ENCODE data around the gene DUOXA2. TPM values are rescaled to one million over a fixed set of nuclear protein-coding genes. Genes with fewer than 3 reads are reported as not detected.

Gene DUOXA2
- total and polyA plus RNA-seq, 2 experiments from 2014 or later, result not detected

DNA sequence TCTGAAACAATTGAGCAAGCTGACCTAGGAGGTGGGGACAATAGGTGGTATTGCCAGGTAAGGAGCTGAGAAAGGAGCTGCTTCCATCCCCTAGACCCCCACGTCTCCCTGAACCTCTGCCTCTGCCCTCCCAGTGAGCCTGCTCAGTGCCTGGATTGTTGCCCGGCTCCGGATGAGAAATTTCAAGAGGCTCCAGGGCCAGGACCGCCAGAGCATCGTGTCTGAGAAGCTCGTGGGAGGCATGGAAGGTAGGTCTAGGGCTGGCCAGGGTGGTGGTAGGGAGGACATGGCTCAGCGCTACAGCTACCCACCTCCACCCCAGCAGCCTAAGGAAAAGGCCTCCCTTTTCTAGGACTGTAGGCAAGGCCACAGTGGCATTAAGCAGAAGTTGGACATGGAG lies 28.9 kb downstream of the DUOXA2 start (continued):
- TF ChIP-seq, protein P1, sequence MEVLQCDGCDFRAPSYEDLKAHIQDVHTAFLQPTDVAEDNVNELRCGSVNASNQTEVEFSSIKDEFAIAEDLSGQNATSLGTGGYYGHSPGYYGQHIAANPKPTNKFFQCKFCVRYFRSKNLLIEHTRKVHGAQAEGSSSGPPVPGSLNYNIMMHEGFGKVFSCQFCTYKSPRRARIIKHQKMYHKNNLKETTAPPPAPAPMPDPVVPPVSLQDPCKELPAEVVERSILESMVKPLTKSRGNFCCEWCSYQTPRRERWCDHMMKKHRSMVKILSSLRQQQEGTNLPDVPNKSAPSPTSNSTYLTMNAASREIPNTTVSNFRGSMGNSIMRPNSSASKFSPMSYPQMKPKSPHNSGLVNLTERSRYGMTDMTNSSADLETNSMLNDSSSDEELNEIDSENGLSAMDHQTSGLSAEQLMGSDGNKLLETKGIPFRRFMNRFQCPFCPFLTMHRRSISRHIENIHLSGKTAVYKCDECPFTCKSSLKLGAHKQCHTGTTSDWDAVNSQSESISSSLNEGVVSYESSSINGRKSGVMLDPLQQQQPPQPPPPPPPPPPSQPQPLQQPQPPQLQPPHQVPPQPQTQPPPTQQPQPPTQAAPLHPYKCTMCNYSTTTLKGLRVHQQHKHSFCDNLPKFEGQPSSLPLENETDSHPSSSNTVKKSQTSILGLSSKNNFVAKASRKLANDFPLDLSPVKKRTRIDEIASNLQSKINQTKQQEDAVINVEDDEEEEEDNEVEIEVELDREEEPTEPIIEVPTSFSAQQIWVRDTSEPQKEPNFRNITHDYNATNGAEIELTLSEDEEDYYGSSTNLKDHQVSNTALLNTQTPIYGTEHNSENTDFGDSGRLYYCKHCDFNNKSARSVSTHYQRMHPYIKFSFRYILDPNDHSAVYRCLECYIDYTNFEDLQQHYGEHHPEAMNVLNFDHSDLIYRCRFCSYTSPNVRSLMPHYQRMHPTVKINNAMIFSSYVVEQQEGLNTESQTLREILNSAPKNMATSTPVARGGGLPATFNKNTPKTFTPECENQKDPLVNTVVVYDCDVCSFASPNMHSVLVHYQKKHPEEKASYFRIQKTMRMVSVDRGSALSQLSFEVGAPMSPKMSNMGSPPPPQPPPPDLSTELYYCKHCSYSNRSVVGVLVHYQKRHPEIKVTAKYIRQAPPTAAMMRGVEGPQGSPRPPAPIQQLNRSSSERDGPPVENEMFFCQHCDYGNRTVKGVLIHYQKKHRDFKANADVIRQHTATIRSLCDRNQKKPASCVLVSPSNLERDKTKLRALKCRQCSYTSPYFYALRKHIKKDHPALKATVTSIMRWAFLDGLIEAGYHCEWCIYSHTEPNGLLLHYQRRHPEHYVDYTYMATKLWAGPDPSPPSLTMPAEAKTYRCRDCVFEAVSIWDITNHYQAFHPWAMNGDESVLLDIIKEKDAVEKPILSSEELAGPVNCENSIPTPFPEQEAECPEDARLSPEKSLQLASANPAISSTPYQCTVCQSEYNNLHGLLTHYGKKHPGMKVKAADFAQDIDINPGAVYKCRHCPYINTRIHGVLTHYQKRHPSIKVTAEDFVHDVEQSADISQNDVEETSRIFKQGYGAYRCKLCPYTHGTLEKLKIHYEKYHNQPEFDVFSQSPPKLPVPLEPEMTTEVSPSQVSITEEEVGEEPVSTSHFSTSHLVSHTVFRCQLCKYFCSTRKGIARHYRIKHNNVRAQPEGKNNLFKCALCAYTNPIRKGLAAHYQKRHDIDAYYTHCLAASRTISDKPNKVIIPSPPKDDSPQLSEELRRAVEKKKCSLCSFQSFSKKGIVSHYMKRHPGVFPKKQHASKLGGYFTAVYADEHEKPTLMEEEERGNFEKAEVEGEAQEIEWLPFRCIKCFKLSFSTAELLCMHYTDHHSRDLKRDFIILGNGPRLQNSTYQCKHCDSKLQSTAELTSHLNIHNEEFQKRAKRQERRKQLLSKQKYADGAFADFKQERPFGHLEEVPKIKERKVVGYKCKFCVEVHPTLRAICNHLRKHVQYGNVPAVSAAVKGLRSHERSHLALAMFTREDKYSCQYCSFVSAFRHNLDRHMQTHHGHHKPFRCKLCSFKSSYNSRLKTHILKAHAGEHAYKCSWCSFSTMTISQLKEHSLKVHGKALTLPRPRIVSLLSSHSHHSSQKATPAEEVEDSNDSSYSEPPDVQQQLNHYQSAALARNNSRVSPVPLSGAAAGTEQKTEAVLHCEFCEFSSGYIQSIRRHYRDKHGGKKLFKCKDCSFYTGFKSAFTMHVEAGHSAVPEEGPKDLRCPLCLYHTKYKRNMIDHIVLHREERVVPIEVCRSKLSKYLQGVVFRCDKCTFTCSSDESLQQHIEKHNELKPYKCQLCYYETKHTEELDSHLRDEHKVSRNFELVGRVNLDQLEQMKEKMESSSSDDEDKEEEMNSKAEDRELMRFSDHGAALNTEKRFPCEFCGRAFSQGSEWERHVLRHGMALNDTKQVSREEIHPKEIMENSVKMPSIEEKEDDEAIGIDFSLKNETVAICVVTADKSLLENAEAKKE (CRISPR knock-in tag; IDR thresholded peaks at IDR 0.05), result no peak
- TF ChIP-seq EZH2phosphoT487 (IDR thresholded peaks at IDR 0.05; ENCODE audit: unreplicated experiment) (no peak), NANOG (IDR thresholded peaks at IDR 0.05; ENCODE audit: borderline replicate concordance) (no peak), ZNF331 (CRISPR knock-in tag; IDR thresholded peaks at IDR 0.05; ENCODE audit: low read depth) (no peak)
- TF ChIP-seq, protein P2, sequence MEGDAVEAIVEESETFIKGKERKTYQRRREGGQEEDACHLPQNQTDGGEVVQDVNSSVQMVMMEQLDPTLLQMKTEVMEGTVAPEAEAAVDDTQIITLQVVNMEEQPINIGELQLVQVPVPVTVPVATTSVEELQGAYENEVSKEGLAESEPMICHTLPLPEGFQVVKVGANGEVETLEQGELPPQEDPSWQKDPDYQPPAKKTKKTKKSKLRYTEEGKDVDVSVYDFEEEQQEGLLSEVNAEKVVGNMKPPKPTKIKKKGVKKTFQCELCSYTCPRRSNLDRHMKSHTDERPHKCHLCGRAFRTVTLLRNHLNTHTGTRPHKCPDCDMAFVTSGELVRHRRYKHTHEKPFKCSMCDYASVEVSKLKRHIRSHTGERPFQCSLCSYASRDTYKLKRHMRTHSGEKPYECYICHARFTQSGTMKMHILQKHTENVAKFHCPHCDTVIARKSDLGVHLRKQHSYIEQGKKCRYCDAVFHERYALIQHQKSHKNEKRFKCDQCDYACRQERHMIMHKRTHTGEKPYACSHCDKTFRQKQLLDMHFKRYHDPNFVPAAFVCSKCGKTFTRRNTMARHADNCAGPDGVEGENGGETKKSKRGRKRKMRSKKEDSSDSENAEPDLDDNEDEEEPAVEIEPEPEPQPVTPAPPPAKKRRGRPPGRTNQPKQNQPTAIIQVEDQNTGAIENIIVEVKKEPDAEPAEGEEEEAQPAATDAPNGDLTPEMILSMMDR (conservative IDR thresholded peaks at IDR 0.05; ENCODE audit: low read depth in 2 of 2), result no peak

DNA sequence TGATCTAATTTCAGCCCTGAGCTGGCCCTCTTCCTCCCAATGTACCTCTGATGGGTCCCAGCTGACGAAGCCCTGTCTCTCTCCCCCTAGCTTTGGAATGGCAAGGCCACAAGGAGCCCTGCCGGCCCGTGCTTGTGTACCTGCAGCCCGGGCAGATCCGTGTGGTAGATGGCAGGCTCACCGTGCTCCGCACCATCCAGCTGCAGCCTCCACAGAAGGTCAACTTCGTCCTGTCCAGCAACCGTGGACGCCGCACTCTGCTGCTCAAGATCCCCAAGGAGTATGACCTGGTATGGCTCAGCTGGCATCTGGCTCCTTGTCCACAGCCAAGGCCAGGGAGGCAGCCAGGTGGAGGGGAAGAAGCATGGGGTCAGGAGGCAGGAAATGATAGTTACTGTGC lies 29.8 kb downstream of the DUOXA2 start:
- Histone ChIP-seq H4K20me1 (replicated peaks; ENCODE audit: insufficient read depth) (no peaks in the 10 kb centered on the region), H2AFZ (no peak overlapping the region), H3K27me3 (ENCODE audit: insufficient read depth) (no peaks in the 10 kb centered on the region), H3K4me1 (ENCODE audit: insufficient read depth) (no peaks in the 10 kb centered on the region), H3K4me3 (no peak overlapping the region), H3F3A (replicated peaks; ENCODE audit: low read depth) (no peaks in the 10 kb centered on the region), H3K4me2 (no peak overlapping the region), H3K27ac (ENCODE audit: low read depth) (no peak overlapping the region), H3K79me2 (replicated peaks; ENCODE audit: insufficient read depth) (no peaks in the 10 kb centered on the region), H3K36me3 (ENCODE audit: insufficient read depth) (no peaks in the 10 kb centered on the region), H3K9me2 (ENCODE audit: insufficient read depth) (no peaks in the 10 kb centered on the region)
- no peak overlapping the region for H3K4me3 Mint-ChIP-seq
- peaks cover 3% of the 10 kb centered on the region; the same call in 1 of the 3 replicates for H3K4me1 Mint-ChIP-seq
- TF ChIP-seq, protein P2 (conservative IDR thresholded peaks at IDR 0.05; ENCODE audit: low read depth in 2 of 2), result no peak
- TF ChIP-seq POLR2AphosphoS5 (IDR thresholded peaks at IDR 0.05; ENCODE audit: low read depth), result no peak
- no peak for TF ChIP-seq STAT1 (IDR thresholded peaks at IDR 0.05; ENCODE audit: unreplicated experiment)
- TF ChIP-seq EZH2 (IDR thresholded peaks at IDR 0.05; ENCODE audit: low read depth, unreplicated experiment), result no peak
- TF ChIP-seq, protein P3, sequence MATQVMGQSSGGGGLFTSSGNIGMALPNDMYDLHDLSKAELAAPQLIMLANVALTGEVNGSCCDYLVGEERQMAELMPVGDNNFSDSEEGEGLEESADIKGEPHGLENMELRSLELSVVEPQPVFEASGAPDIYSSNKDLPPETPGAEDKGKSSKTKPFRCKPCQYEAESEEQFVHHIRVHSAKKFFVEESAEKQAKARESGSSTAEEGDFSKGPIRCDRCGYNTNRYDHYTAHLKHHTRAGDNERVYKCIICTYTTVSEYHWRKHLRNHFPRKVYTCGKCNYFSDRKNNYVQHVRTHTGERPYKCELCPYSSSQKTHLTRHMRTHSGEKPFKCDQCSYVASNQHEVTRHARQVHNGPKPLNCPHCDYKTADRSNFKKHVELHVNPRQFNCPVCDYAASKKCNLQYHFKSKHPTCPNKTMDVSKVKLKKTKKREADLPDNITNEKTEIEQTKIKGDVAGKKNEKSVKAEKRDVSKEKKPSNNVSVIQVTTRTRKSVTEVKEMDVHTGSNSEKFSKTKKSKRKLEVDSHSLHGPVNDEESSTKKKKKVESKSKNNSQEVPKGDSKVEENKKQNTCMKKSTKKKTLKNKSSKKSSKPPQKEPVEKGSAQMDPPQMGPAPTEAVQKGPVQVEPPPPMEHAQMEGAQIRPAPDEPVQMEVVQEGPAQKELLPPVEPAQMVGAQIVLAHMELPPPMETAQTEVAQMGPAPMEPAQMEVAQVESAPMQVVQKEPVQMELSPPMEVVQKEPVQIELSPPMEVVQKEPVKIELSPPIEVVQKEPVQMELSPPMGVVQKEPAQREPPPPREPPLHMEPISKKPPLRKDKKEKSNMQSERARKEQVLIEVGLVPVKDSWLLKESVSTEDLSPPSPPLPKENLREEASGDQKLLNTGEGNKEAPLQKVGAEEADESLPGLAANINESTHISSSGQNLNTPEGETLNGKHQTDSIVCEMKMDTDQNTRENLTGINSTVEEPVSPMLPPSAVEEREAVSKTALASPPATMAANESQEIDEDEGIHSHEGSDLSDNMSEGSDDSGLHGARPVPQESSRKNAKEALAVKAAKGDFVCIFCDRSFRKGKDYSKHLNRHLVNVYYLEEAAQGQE (IDR thresholded peaks at IDR 0.05; ENCODE audit: unreplicated experiment), result no peak
- DNase-seq (ENCODE audit: low spot score) (no peak), ATAC-seq (no peak)
- H3K9me3 Mint-ChIP-seq, result no peaks in the 10 kb centered on the region
- peaks cover 3% of the 10 kb centered on the region for H3K27me3 Mint-ChIP-seq (ENCODE audit: insufficient read depth, low read depth, poor library complexity)
- H3K27ac Mint-ChIP-seq, result no peak overlapping the region
- no peaks in the 10 kb centered on the region for H3K36me3 Mint-ChIP-seq (ENCODE audit: low read depth)
